Measurements from ENCODE around the gene MGAT4C. TPM values are rescaled to one million over a fixed set of nuclear protein-coding genes. Genes with fewer than 3 reads are reported as not detected.
A peak's percentile ranks its signal among the peaks of the same experiment; 100 is the strongest.
"Not testable (repeated sequence)": the region's sequence is repeated elsewhere in the genome, so short reads cannot be mapped to it uniquely, and the experiment has no call there.

MGAT4C gene
- 0.05 TPM in 1 of 2 replicates, not detected in the other for total RNA-seq (2014; rRNA removed; shearing (Covaris generic))

DNA sequence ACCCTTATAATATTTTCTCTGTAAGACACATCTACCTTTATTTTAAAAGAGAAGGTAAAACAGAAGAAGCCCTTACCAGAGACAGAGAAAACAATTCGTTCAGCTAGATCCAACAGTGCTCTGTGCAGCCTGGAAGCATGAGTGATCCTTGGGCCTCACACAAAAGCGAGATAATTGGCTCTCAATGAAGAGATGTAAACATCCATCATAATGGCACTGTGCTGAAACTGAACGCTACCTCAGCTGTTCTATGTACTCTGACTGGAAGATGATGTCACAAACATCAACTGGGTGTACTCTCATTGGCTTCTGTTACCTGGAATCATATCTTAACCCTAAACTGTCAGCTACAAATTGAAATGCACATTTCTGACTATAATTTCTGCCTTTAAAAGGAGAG is at the start of gene MGAT4C:
TSS of gene MGAT4C (minus strand) at position 229 of the 400 bp plus-strand sequence.
- no peak for DNase-seq (ENCODE audit: low spot score)

GRCh38 chr12:86296396-86296795 is 40.2 kb upstream of the MGAT4C start:
- DNase-seq (ENCODE audit: low spot score), result not testable (repeated sequence)

DNA sequence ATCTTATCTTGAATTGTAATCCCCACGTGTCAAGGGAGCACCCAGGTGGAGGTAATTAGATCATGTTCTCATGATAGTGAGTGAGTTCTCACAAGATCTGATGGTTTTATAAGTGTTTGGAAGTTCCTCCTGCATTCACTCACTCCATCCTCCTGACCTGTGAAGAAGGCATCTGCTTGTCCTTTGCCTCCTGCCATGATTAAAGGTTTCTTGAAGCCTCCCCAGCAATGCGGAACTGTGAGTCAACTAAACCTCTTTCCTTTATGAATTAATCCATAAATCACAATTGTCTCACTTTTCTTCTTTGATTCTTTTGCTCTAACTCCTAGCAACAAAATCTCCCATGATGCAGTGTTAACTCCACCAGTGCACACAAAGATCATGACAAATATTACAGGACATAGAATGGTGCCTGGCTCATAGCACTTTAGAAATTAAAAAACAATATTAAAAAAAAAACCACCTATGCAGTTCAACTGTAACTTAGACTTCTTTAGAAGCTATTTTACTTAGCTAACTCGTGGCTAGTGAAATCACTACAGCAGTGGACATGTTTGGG is 37.6 kb upstream of the MGAT4C start:
- no peak for DNase-seq (ENCODE audit: low spot score)

DNA sequence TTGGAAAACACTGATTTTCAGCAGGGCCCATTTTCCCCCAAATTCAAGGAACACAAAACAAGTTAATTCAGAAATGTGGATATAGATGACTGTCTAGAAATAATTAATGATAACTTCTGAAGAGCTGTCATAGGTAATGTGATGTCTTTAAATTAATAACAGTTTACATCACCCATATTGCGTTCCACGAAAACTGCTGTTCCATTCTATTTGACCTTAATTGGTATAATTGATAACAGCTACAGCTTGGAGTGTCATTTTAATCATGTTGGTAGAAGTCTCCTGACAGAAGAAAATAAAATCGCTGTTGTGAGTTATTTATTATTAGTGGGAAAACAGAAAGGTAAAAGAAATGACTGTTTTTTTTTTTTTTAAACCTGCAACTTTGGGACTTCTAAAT is 36.3 kb upstream of the MGAT4C start:
- no peak for DNase-seq (ENCODE audit: low spot score)

GRCh38 chr12:86290615-86291014 is 34.4 kb upstream of the MGAT4C start:
- DNase-seq (ENCODE audit: low spot score), result no peak

GRCh38 chr12:86286119-86286518 is 29.9 kb upstream of the MGAT4C start:
- DNase-seq (ENCODE audit: low spot score), result no peak

GRCh38 chr12:86283620-86284019 is 27.4 kb upstream of the MGAT4C start:
- DNase-seq (ENCODE audit: low spot score), result no peak

GRCh38 chr12:86275356-86275755 is 19.2 kb upstream of the MGAT4C start:
- DNase-seq (ENCODE audit: low spot score), result no peak

DNA sequence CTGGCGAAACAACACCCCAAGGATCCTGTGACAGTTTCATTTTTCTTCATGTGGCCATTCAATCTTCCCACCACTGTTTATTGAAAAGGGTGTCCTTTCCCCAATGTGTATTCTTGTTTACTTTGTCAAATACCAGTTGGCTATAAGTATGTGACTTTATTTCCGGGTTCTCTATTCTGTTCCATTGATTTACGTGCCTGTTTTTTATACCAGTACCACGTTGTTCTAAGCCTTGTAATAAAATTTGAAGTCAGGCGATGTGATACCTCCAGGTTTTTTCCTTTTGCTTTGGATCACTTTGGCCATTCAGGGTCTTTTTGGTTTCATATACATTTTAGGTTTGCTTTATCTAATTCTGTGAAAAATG is 9.1 kb upstream of the MGAT4C start:
- no peak for DNase-seq (ENCODE audit: low spot score)

DNA sequence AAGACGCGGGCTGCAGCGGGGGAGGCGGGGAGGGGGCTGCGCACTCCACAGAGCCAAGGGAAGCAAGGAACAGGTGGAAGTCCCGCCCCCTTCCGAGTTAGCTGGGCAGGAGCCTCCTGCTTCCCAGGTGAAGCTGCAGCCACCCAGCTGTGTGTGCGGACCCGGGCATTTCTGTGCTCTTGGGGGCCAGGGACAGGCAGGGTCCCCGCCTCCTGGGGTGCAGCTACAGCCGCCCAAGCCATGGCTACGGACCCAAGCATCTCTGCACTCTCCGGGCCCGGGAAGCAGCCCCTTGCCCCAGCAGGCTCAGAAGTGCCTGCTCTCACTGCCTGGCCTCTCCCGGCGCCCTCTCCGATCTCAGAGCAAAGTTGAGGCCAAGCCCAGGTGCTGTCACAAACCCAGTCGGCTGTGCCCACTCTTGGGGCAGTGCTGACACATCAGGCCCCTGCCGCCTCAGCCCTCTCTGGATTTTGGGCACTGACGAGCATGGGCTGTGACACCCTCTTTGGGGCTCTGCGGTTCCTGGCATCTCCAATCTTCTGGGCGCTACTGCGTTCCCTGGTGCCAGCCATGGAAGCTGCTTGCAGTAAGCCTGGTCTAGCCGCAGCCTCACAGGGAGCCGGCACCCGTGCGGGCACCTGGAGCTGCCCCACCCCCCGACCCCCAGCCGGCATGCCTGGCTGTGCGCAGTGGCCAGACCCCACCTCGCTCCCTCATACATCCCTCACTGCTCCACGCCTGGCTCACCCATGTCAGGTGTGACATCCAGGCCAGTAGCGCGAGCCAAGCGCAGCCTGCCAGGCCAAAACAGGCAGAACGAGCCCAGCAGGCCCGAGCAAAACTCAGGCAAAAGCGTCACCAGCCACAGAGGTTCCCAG is 8.5 kb upstream of the MGAT4C start:
- DNase-seq (ENCODE audit: low spot score), result no peak

DNA sequence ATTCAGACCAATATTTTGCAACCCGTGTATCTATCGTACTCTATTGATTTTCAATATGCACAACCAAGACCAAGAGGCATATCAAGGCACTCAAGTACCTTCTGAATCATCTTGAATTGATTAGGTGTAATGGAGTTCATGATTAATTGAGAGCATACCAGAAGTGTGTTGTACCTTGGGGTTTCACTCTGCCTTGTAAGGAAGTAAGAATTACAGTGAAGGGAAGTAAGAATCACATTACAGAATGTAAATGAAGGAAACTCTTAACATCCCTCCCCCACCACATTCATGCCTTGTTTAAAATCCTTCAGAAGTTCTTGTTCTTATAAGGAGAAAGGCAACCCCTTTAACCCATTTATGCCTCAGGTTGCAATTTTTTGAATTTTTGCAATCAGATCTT is 5.4 kb upstream of the MGAT4C start:
- DNase-seq (ENCODE audit: low spot score), result no peak

GRCh38 chr12:86261142-86261541 is 5.0 kb upstream of the MGAT4C start:
- DNase-seq (ENCODE audit: low spot score), result no peak

GRCh38 chr12:86260183-86260582 is 4.0 kb upstream of the MGAT4C start:
- no peak for DNase-seq (ENCODE audit: low spot score)

- DNase-seq (ENCODE audit: low spot score), result no peak
Observed at GRCh38 chr12:86257134-86257533, 943 bp upstream of the MGAT4C start.

- no peak for DNase-seq (ENCODE audit: low spot score)
Observed at GRCh38 chr12:86254399-86255107, 1.6 kb downstream of the MGAT4C start.

- DNase-seq (ENCODE audit: low spot score), result peak; percentile 72
Observed at GRCh38 chr12:86249851-86250250, 6.3 kb downstream of the MGAT4C start.

GRCh38 chr12:86249276-86249675 is 6.9 kb downstream of the MGAT4C start:
- no peak for DNase-seq (ENCODE audit: low spot score)

DNA sequence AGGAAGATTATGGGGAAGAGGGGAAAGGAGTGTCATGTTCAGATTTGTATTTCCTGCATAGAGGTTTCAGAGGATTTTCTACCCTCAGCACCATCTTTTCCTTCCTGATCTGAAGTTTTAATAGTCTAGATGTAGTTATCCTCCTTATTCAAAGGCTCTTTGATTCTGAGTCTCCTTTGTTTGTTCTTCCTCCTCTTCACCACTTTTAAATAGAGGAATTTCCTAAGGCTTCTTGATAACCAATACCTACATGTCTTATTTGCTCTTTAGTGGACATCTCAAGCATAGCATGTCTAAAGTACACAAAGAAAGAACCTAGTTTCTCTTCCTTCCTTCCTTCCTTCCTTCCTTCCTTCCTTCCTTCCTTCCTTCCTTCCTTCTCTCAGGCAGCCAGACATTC is 8.3 kb downstream of the MGAT4C start:
- DNase-seq (ENCODE audit: low spot score), result no peak

DNA sequence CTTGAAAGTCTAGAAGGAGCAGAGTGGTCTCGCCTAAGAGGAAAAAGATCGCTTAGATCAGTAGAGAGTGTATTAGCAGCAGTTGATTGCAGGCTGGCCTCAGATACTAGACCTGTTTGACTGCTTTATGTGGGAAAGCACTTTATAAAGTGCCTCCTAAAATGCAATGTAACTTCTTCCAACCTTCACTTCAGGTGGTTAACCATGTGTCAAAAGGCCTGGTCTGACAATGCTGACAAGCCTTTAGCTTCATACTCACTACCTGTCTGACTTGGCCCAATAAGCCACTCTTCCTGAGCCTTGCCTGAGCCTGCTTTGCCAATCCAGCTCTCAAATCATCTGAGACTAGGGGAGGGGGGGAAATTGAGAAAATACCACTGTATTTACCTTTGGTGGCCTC is 14.6 kb downstream of the MGAT4C start:
- DNase-seq (ENCODE audit: low spot score), result no peak

DNA sequence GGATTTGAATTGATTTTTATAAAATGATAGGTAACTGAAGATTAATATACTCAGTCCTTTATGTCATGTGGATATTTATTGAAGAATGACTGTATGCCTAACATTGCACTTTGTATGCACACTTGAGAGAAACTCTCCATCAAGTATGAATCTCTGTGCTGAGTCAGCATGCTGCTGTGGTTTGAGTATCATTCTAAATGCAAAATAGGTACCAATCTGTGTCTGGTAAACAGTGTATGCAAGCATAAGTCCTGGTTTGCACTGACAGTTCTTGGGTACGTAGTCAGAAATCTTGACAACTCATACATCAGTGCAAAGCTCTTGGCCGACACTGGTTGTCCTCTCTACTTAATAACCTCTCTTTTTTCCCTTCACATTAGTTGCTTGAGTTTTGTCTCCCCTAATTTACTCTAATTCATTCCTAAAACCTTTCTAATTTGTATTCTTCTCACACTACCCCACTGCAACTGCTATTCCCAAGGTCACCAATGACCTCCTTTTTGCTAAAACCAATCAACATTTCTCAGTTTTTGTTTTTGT is 21.8 kb downstream of the MGAT4C start:
- no peak for DNase-seq (ENCODE audit: low spot score)

DNA sequence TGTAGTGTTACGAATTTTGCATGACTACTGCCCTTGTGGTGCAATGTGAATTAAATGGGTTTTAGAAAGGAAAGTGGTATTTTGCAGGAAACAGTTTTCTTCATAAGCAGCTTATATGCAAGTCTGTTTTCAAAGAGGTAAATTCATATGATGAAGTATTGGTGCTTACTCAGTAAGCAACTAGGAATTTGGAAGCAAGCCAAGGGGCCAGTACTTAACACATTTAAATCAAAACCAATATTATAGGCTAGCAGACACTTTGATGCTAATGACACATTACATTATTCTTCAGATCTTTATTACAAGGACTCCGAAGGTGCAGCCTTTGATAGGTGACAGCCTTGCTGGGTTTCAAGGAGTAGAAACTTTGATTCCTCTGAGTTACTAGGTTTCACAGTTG is 23.1 kb downstream of the MGAT4C start:
- DNase-seq (ENCODE audit: low spot score), result peak; percentile 12

- DNase-seq (ENCODE audit: low spot score), result peak; percentile 60
Observed at GRCh38 chr12:86230516-86231146, 25.6 kb downstream of the MGAT4C start.

Measured in A172 (cell line).